ENCODE results near the gene CACNA2D2.

CACNA2D2 gene

GRCh38 chr3:50364573-50365079, 138.8 kb downstream of the CACNA2D2 start:
- DNase-seq = no peak

- no peak for DNase-seq
Observed at GRCh38 chr3:50359760-50360110, 143.7 kb downstream of the CACNA2D2 start.

- peak; percentile 94 to 98 for DNase-seq
Observed at GRCh38 chr3:50358911-50359759, 144.3 kb downstream of the CACNA2D2 start, which contains the start of gene TMEM115. Gene TMEM115, minus strand, starts transcription at chr3:50359521. Its CDS starts 458 bp downstream, at chr3:50359063.

- DNase-seq = peak in 1 of 2 experiments; percentile 40
Observed at GRCh38 chr3:50358355-50358910, 145.0 kb downstream of the CACNA2D2 start.

- DNase-seq = no peak
Observed at GRCh38 chr3:50357481-50357880, 146.0 kb downstream of the CACNA2D2 start.

GRCh38 chr3:50356553-50356952, 146.9 kb downstream of the CACNA2D2 start:
- DNase-seq = peak in 1 of 2 experiments; percentile 39

- no peak for DNase-seq
Observed at GRCh38 chr3:50355829-50356552, 147.4 kb downstream of the CACNA2D2 start.

GRCh38 chr3:50354850-50355249, 148.6 kb downstream of the CACNA2D2 start:
- DNase-seq = no peak

GRCh38 chr3:50354186-50354764, 149.2 kb downstream of the CACNA2D2 start:
- no peak for DNase-seq

- DNase-seq = no peak
Observed at GRCh38 chr3:50353245-50354004, 150.0 kb downstream of the CACNA2D2 start.

GRCh38 chr3:50352781-50353180, 150.7 kb downstream of the CACNA2D2 start:
- peak; percentile 6 to 33 for DNase-seq

- DNase-seq = no peak
Observed at GRCh38 chr3:50351323-50351697, 152.1 kb downstream of the CACNA2D2 start.

GRCh38 chr3:50350527-50351322, 152.7 kb downstream of the CACNA2D2 start, which contains the start of the genes CYB561D2 and NPRL2:
Gene CYB561D2, plus strand, starts transcription at chr3:50350862. Its CDS starts 572 bp downstream, at chr3:50351434.
Gene NPRL2, minus strand, starts transcription at chr3:50350775. Its CDS starts 123 bp downstream, at chr3:50350652.
- peak; percentile 88 to 95 for DNase-seq

- DNase-seq = no peak
Observed at GRCh38 chr3:50350213-50350526, 153.3 kb downstream of the CACNA2D2 start.

- peak; percentile 58 to 81 for DNase-seq
Observed at GRCh38 chr3:50347187-50347813, 156.1 kb downstream of the CACNA2D2 start.

- peak; percentile 9 to 79 for DNase-seq
Observed at GRCh38 chr3:50345586-50346234, 157.7 kb downstream of the CACNA2D2 start, which contains the start of gene ZMYND10. Gene ZMYND10, minus strand, starts transcription at chr3:50345732. Its CDS starts 153 bp downstream, at chr3:50345579.

GRCh38 chr3:50345008-50345407, 158.4 kb downstream of the CACNA2D2 start:
- DNase-seq = no peak

- no peak for DNase-seq
Observed at GRCh38 chr3:50342813-50343633, 160.4 kb downstream of the CACNA2D2 start.

- DNase-seq = no peak
Observed at GRCh38 chr3:50341996-50342650, 161.3 kb downstream of the CACNA2D2 start.
